ENCODE measurements around the gene BLOC1S4.
A peak's percentile ranks its signal among the peaks of the same experiment; 100 is the strongest.
"Not testable (repeated sequence)": the region's sequence is repeated elsewhere in the genome, so short reads cannot be mapped to it uniquely, and the experiment has no call there.

BLOC1S4 gene

DNA sequence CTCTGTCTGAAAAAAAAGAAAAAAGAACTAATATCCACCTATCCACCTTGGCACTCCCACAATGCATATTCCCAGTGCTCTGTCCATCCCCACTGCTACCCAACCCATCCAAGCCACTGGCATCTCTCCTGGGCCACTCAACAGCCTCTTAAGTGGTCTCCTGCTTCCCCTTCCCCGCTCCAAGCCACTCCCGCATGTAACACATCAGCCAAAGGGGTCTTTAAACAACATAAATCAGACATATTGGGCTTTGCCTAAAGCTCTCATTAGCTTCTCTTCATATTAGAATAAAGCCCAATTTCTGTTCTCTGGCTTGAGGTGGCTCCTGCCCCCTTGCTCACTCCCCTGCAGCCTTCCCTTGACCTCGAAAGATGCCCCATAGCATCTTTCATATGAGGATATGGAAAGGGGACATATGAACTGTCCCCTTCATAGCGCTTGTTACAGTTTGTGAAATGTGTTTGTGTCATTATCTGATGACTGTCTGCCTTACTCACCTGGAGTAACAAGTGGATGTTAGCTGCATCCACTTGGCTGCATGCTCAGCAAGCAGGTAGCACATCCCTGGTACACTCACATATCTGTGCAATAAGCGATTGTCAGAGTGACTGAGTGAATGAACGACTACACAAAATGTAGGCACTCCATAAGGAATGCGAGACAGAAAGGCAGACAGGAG, 3.1 kb downstream of the BLOC1S4 start:
- DNase-seq (ENCODE audit: low read depth), result no peak

DNA sequence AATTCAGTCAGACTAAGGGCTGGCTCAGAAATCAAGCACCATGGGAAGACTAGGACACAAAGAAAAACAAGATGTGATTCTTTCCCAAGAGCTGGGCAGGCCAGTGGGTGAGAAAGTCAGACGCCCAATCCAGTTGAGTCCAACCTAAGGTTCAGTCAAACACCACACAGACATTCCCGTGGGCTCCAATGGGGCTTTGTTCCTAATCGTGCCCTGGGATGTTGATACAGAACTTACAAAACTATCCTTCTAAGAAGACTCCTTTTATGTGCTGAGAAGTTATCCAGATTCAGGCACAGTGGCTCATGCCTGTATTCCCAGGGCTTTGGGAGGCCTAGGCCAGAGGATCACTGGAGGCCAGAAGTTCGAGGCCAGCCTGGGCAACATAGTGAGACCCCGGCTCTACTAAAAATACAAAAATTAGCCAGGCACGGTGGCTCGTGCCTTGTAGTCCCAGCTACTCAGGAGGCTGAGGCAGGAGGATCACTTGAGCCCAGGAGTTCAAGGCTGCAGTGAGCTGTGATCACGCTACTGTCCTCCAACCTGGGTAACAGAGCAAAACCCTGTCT, 3.7 kb downstream of the BLOC1S4 start:
- no peak for DNase-seq (ENCODE audit: low read depth)

DNA sequence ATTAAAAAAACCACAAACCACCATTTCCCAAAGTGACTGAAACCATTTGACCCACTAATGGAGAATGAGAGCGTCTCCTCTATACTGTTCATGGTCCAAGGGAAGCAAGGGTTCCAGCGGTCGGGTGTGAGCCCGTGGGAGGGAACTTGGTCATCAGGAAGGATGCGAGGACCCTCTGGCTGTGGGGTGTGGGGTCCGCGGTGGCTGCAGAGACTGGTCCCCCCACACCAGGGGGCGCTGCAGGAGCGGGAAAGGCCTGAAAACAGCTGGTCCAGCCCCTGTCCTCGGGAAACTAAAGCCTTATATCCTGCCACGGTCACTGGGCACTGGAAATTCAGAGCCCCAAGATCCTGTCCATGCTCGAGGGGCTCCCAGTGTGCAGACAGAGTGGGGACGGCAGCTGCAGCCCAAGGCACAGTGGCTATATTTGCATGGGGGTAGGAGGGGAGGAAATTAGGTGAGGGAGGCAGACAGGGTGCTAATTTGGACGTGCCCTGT, 4.3 kb downstream of the BLOC1S4 start:
- no peak for DNase-seq (ENCODE audit: low read depth)

DNA sequence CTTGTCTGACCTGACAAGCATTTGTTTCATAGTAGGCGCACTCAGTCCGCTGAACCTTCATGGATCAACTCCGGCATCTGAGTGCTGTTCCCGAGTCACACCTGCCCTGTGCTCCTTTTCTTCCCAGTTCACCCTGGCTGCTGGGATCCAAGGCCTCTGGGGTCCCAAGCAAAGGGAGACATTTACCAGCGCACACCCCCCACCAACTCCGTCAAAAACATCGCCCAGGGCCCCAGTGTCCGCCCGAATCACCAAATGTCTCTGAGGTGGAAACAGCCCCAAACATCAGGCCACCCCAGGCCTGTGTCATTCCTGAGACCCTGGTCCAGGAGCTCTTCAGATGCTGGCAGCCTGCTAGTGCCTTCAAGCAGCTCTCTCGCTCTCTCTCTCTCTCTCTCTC, 5.1 kb downstream of the BLOC1S4 start:
- no peak for DNase-seq (ENCODE audit: low read depth)

DNA sequence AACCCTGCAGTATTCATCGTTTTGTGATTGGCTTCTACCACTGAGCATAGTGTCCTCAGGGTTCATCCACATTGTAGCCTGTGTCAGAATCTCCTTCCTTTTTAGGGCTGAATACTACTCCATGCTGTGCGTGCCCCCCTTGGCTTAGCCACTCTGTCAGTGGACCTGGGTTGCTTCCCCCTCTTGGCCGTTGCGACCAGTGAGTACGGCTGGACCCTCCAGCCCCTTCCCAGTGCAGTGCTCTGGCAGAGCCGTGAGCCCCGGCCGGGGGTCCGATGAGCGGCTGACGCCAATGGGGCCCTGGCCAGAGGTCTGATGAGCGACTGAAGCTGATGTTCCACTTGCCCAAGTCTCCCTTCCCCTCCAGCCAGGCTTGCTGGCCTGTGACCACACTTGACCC, 6.9 kb downstream of the BLOC1S4 start:
- no peak for DNase-seq (ENCODE audit: low read depth)

DNA sequence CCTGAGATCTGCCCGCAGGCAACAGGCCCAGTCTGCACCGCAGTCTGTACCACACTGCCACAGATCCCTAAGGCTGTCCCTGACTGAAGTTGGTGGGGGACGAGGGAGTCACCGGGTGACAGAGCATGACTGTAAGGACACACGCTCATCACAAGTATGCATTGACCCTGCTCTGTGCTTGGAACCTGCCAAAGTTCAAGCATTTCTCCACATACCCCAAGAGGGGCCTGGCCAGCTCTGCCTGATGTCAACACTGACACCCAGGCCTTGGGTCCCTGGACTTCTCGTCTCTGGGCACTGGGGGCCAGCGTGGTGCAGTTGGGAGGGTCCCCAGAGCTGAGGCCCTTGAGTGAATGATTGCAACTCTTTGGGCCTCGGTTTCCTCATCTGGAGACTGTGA, 7.9 kb downstream of the BLOC1S4 start:
- no peak for DNase-seq (ENCODE audit: low read depth)

DNA sequence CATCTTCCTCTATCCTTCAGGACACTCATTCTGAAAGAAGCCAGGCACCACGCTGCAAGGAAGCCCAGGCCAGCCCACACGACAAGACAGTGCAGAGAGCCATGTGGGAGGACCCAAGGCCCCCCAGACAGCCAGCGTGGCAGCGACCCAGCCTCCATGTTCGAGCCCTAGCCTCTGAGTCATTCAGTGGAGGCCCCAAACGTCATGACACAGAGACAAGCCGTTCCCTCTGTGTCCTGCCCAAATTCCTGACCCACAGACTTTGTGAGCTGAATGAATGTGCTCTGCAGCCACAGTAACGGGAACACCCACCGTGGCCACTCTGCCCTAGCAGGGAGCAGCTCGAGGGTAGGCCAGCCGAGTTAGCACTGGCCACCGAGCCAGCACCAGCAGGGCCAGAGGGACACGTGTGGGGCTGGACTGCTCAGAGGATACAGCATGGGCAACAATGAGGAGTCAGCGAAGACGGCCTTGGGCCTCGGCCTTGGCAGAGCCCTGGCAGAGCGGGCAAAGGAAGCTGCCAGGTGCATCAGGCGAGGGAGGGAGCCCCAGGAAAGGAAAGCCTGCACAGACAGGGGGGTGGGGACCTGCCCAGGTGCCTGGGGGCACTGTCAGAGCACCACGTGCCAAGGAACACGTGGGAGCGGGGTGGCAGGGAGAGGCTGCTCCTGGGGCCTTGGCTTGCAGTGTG, 8.6 kb downstream of the BLOC1S4 start:
- no peak for DNase-seq (ENCODE audit: low read depth)

DNA sequence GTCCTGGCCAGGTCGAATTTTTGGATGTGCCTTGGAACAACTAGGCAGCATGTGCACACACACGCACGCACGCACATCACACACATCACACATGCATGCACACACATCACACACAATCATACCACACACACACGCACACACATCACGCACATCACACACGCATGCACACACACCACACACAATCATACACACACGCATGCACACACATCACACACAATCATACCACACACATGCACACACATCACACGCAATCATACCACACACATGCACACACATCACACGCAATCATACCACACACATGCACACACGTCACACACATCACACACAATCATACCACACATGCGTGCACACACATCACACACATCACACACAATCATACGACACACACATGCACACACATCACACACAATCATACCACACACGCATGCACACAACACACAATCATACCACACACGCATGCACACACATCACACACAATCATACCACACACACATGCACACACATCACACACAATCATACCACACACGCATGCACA, 9.5 kb downstream of the BLOC1S4 start:
- not testable (repeated sequence) for DNase-seq (ENCODE audit: low read depth)

DNA sequence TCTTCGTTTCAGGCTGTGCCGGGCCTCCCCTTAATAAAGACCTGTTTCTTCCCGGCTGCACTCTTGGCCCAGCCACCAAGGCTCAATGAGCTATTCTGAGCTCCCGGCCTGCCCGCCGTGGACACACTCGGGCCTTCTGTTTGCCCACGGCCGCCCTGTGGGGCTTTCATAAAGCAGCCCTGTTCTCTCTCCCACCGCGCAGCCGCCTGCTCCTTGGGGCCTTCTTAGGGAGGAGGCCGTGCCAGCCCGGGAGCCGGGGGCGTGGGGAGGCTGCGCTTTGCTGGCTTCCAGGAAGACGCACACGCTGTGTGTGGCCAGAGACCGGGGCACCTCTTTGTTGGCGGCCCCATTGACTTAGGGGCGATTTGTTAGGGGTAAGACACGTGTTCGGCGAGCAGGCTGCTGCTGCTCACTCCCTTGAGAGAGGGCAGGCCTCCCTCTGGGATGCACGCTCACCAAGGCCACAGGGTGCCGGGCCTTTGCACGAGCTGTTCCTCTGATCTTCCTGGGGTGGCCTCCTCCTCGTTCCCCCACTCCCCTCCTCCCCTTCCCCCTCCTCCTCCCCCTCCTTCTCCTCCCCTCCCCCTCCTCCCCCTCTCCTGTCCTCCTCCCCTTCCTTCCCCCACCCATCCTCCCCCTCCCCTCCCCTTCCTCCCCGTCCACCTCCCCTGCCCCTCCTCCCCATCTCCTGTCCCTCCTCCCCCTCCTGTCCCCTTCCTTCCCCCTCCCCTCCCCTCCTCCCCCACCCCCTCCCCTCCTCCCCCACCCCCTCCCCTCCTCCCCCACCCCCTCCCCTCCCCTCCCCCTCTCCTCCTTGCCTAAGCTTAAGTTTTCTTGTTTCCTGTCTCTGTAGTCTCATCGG, 11.3 kb downstream of the BLOC1S4 start:
- DNase-seq (ENCODE audit: low read depth), result no peak

DNA sequence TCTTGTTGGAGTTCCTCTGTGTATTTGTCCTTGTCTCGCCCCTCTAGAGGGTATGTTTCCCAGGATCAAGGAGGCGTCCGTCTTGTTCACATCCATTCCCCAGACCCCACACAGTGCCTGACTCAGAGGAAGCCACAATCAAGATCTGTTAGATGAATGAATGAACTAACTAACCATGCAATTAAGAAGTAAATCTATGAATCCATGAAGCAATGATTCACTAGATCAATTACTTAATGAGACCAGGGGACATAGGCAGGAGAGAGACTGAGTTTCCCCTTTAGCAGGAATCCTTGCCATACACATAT, 11.9 kb downstream of the BLOC1S4 start:
- no peak for DNase-seq (ENCODE audit: low read depth)

DNA sequence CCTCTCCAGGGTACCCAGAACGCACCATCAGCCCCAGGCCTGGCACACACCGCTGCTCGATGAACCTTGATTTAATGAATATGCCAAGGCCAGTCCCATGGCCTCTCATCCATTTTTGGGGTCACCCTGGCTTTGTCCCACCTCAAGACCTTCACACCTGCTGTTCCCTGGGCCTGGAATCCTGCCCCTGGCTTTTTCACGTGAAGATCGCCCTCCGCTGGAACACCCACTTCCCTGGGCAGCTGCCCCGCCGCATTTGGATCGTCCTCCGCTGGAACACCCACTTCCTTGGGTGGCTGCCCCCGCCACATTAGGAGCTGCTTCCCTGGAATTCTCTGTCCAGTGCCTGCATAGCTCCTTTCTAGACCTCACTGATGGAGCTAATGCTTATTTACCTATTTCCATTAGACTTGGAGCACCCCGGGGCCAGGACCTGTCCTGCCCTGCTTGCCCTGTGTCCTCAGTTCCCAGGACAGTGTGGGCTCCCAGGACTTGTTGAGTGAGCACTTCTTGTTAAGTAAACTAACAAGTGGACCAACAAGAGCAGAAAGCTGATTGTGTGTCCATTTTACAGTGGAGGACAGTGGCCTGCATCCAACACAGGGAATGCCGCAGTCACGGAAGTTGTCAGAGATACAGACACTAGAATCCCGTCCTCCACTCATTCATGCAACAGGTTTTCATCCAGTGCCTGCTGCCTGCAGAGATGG, 12.5 kb downstream of the BLOC1S4 start:
- DNase-seq (ENCODE audit: low read depth), result no peak

DNA sequence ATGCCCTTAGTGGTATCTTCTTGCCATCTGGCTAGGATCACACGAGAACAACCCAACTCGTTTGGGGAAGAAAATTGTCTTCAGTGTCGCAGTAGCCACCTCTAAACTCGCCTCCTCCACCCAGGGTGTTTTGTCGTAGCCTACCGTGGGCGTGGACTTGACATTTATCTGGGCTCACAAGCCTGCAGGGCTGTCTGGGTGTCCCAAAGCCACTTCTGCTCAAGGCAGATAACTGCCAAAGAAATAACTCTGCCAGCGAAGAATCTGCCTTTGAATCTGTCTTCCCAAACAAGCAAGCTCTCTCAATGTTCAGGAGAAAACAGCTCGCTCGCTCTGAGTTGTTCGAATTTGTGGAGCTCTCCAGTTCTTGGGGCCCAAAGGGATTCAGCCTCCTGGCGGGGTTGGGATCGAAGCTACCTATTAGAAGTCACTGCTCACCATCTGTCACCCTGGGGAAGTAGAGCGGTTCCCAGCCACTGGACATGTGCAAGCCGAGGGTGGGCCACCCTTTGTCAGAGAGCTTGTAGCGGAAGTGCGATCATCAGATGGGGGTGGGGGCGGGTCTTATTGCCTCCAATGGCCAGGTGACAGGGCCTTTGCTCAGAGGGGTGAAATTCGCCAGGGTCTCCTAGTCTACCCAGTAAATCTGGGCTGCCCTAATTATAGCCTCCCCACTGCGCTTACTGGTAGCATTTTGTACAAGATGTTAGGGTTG, 14.8 kb downstream of the BLOC1S4 start:
- DNase-seq (ENCODE audit: low read depth), result no peak

DNA sequence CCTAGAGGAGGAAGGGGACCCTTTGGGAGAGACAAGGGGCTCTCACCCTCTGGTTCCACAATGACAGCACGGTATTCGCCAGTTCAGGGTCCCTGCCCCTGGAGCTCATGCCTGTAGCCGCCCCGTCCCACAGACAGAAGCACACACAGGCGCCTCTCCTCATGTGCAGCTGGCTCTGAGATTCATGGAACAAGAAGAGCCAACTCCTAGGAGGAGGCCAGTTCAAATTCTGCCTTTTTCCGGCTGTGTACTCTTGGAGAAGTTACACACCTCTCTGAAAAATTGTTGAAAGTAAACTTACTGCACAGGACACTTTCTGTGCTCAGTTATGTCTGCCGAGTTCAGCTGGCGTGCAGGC, 15.3 kb downstream of the BLOC1S4 start:
- no peak for DNase-seq (ENCODE audit: low read depth)

DNA sequence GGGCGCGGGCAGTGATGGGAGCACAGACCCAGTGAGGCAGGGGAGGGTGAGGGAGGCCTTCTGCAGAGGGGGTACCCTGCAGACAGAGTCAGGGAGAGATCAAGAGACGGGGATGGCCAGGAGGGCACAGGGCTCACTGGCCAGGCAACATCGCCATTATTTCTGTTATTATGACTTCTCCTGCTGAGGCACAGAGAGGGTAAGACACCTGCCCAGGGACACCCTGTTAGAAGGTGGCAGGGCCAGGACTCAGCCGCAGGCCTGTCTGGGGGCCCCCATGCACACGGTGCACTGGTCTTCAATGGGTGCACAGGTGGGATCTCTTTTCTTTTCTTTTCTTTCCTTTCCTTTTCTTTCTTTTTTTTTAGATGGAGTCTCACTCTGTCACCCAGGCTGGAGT, 15.8 kb downstream of the BLOC1S4 start:
- no peak for DNase-seq (ENCODE audit: low read depth)

DNA sequence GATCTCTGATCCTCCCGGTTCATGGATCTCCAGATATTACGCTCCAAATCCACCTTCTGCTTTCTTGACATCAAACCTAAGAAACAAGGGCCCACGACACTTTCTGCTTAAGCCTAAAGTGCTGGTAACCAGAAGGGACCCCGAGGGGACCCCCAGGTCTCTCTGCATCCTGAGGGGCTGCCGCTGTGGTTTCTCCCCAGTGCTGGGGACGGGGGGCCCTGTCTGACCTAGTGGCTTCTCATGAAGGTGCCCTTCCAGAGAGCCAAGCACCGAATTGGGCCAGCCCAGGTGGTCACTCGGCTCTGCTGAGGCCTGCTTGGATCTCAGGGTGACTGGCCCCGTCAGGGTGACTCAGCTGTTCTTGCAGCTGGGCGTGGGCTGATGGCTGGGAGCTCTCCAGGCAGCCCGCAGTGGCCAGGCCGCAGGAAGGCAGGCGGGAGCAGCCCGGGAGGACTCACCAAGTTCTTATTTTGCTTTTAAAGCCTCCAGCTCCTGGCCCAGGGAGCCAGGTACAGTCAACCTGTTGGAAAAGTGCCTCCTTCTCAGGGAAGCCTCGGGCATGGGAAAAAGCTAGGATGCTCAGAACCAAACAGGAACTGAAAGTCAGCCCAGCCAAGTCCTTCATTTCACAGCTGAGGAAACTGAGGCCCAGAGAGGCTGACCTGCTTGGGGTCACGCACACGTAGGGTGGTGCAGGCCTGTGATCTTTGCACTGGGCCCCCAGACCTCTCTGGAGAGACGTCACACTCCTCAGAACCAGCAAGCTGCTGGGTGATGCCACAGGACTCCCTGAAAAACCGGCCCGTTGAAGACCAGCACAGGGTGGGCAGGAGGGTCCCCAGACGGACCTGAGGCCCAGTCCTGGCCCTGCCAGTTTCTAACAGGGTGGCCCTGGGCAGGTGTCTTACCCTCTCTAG, 16.7 kb downstream of the BLOC1S4 start:
- peak; percentile 57 for DNase-seq (ENCODE audit: low read depth)

DNA sequence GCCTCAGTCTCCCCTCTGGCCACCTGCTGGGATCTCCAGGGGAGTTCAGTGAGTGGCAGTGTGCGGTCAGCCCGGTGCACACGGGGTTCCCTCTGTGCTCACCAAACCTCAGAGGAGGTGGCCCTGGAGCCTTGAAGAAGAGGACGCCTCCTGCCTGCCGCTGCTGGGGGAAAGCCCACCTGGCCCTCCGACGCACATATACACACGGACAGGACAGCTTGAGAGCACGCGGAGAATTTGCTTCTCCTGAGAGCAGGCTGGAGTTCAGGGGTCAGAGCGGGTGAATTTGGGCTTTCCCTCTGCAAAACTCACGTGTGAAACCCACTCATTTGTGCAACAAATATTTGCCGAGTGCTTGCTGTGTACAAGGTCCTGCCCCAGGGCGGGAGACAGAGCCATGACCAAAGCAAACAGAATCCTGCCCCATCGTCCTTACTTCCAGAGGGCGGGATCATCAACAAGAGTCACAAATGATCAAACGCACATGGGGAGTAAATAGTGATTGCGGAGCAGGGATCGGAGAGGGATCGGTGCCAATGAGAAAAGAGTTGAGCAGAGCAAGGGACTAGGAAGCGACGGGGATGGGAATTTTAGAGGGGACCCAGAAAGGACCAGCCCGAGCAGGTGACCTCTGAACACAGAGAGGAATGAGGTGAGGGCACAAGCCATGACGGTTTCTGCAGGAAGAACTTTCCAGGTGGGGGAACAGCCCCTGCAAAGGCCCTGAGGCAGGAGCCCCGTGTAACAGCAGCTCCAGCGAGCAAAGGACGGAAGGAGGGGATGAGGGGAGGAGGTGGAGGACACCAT, 17.6 kb downstream of the BLOC1S4 start:
- DNase-seq (ENCODE audit: low read depth), result no peak

DNA sequence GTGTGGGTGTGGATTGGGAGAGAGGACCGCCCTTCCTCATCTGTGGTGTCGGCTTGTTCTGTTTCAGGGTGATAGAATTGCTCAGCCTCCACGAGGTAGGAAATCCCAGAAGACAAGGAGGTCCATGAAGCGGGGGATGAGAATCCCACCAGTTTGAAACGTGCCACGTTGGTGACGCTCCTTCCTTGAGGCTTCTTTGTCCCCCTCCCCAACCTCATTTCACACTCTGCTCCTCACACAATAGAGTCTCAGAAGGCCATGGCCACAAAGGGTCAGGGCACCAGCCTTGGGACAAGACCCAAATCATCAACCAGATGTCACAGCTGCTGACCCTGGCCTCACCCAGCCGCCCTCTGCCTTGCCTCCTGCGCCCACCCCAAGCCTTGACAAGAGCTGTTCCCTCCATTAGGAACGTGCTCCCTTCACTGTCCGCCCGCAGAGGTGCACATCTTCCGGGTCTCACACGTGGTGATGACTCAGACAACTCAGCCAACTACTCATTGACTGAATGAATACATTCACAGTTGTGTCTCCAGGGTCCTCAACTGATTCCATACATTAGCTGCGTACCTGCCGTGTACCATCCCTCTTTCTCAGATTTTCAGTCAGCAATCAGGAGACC, 18.3 kb downstream of the BLOC1S4 start:
- no peak for DNase-seq (ENCODE audit: low read depth)

DNA sequence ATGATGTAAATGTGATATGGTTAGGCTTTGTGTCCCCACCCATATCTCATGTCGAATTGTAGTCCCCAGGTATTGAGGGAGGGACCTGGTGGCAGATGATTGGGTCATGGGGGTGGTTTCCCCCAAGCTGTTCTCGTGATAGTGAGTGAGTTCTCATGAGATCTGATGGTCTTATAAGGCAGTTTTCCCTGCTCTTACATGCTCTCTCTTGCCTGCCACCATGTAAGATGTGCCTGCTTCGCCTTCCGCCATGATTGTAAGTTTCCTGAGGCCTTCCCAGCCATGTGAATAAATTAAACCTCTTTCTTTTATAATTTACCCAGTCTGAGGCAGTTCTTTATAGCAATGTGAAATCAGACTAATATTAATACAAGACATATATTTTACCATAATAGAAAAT, 23.9 kb downstream of the BLOC1S4 start:
- DNase-seq (ENCODE audit: low read depth), result no peak

DNA sequence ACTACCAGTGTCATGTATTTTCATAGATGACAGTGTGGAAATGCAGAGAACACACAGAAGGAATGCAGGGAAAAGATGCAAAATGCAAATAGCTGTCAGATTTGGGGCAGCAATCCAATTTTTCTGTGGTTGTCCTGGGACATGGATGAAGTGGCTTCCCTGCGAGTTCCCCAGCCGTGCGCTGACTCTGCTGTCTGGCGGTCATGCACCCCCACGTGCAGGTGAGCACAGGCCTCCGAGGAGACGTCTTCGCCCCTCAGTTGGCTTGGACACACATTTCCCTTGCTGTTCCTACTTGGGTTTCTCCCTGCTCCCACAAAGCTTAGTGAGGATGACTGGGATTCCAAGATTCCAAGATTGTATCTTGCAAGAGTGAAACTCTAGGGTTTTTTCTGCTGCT, 24.4 kb downstream of the BLOC1S4 start:
- no peak for DNase-seq (ENCODE audit: low read depth)

All from GM04504 (cell line).